DND-41 (cell line): ENCODE results near the gene TMEM252.

ENCODE experiments used
- EZH2 ChIP-seq: IDR thresholded peaks from 3 replicates; pipeline ENCODE4 v1.6.1; 2012; ENCODE audit warnings: borderline replicate concordance, low read depth, mild to moderate bottlenecking, moderate library complexity, low read length, inconsistent platforms; ENCODE audit not compliant: severe bottlenecking
- TF ChIP-seq, protein P1 (sequence below): IDR thresholded peaks from 2 replicates; pipeline ENCODE4 v1.5.1; 2012; ENCODE audit warnings: borderline replicate concordance, low read length, moderate library complexity, mild to moderate bottlenecking; ENCODE audit not compliant: poor library complexity, severe bottlenecking; ENCODE audit errors: extremely low read depth

DNA sequence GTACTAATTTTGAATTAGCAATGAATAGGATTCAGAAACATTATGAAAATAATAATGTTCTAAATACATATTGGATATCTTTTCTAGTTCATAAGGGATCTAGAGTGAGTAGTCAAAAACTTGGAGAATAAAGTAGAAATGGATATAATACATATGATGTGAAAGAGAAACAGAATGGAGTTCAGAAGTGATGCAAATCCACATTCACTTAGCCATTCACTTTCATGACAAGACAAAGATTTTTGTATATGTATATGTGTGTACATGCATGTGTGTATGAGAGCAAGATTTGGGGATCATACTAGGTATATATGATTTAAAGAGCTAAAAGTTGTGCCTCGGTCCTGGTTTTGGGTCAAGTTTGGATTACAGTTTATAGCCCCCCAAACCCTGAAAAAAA lies 34.1 kb downstream of the TMEM252 start:
- TF ChIP-seq, protein P1, sequence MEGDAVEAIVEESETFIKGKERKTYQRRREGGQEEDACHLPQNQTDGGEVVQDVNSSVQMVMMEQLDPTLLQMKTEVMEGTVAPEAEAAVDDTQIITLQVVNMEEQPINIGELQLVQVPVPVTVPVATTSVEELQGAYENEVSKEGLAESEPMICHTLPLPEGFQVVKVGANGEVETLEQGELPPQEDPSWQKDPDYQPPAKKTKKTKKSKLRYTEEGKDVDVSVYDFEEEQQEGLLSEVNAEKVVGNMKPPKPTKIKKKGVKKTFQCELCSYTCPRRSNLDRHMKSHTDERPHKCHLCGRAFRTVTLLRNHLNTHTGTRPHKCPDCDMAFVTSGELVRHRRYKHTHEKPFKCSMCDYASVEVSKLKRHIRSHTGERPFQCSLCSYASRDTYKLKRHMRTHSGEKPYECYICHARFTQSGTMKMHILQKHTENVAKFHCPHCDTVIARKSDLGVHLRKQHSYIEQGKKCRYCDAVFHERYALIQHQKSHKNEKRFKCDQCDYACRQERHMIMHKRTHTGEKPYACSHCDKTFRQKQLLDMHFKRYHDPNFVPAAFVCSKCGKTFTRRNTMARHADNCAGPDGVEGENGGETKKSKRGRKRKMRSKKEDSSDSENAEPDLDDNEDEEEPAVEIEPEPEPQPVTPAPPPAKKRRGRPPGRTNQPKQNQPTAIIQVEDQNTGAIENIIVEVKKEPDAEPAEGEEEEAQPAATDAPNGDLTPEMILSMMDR = no peak
- TF ChIP-seq EZH2 = no peak
